NCI-H510A treated with DMSO at 0.1 percent for 48 hours (cell line): ENCODE measurements around the gene TTPAL.
A peak's percentile ranks its signal among the peaks of the same experiment; 100 is the strongest.

Experiments
- DNase-seq: peaks from one replicate; lab custom pipeline; 2025; lab: John Stamatoyannopoulos, UW

The TTPAL gene, protein sequence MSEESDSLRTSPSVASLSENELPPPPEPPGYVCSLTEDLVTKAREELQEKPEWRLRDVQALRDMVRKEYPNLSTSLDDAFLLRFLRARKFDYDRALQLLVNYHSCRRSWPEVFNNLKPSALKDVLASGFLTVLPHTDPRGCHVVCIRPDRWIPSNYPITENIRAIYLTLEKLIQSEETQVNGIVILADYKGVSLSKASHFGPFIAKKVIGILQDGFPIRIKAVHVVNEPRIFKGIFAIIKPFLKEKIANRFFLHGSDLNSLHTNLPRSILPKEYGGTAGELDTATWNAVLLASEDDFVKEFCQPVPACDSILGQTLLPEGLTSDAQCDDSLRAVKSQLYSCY

DNA sequence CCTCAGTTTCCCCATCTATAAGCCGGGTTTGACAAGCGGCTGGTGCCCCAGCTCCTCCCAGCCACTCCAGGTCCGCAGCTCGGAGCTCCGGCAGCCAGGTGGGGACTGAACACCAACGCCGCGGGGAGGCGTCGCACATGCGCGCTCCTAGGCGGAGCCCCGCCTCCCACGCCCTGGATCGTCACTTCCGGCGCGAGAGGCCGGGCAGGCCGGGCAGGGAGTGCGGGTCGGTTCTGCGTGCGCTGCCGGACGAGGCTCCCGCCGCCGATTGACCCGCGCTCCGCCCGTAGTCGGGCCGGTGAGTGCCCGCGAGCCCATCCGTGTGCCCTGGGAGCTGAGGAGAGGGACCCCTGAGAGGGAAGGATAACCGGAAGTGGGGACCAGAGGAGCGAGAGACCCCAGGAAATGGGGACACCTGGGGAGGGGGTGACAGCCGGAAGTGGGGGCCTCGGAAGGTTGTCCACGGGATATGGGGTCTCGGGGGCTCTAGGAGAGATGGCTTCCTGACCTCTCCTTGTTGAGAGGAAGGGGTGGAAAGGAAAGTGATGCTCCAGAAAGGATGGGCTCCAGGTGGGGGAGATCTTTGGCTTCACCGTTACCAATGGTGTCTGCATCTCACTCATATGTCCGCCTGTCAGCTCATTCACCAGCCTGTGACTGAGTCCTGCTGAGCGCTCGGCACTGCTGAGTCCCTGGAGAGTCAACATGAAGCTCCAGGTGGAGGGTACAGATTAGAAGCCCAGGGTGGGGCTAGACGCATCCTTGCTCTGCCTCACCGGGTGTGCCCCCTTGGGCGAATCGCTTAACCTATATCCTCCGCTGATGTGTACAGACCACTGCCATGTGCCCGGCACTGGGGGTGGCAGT, at the start of gene TTPAL:
Gene TTPAL (plus strand): TSS at position 181 of the 867 bp plus-strand sequence. CDS start 4,126 bp downstream, outside the sequence.
- DNase-seq = peak; percentile 78

- no peak for DNase-seq
Observed at GRCh38 chr20:44425923-44426322, 49.8 kb upstream of the TTPAL start.

GRCh38 chr20:44426879-44427790, 48.5 kb upstream of the TTPAL start:
- DNase-seq = no peak

- no peak for DNase-seq
Observed at GRCh38 chr20:44427804-44428173, 47.9 kb upstream of the TTPAL start.

- DNase-seq = no peak
Observed at GRCh38 chr20:44428174-44429016, 47.3 kb upstream of the TTPAL start.

GRCh38 chr20:44429017-44429339, 46.7 kb upstream of the TTPAL start:
- DNase-seq = no peak

DNA sequence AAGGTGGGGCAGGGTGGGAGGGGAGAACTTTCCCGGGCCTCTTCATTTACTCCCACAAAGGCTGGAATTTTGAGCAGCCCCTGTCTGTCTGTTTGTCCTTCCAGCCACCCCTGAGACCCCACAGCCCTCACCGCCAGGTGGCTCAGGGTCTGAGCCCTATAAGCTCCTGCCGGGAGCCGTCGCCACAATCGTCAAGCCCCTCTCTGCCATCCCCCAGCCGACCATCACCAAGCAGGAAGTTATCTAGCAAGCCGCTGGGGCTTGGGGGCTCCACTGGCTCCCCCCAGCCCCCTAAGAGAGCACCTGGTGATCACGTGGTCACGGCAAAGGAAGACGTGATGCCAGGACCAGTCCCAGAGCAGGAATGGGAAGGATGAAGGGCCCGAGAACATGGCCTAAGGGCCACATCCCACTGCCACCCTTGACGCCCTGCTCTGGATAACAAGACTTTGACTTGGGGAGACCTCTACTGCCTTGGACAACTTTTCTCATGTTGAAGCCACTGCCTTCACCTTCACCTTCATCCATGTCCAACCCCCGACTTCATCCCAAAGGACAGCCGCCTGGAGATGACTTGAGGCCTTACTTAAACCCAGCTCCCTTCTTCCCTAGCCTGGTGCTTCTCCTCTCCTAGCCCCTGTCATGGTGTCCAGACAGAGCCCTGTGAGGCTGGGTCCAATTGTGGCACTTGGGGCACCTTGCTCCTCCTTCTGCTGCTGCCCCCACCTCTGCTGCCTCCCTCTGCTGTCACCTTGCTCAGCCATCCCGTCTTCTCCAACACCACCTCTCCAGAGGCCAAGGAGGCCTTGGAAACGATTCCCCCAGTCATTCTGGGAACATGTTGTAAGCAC, 46.0 kb upstream of the TTPAL start:
- DNase-seq = no peak

GRCh38 chr20:44430270-44431065, 45.2 kb upstream of the TTPAL start:
- no peak for DNase-seq

GRCh38 chr20:44431118-44431501, 44.6 kb upstream of the TTPAL start:
- no peak for DNase-seq

DNA sequence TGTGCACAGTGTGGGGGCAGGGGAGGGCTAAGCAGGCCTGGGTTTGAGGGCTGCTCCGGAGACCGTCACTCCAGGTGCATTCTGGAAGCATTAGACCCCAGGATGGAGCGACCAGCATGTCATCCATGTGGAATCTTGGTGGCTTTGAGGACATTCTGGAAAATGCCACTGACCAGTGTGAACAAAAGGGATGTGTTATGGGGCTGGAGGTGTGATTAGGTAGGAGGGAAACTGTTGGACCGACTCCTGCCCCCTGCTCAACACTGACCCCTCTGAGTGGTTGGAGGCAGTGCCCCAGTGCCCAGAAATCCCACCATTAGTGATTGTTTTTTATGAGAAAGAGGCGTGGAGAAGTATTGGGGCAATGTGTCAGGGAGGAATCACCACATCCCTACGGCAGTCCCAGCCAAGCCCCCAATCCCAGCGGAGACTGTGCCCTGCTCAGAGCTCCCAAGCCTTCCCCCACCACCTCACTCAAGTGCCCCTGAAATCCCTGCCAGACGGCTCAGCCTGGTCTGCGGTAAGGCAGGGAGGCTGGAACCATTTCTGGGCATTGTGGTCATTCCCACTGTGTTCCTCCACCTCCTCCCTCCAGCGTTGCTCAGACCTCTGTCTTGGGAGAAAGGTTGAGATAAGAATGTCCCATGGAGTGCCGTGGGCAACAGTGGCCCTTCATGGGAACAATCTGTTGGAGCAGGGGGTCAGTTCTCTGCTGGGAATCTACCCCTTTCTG, 44.0 kb upstream of the TTPAL start:
- no peak for DNase-seq

DNA sequence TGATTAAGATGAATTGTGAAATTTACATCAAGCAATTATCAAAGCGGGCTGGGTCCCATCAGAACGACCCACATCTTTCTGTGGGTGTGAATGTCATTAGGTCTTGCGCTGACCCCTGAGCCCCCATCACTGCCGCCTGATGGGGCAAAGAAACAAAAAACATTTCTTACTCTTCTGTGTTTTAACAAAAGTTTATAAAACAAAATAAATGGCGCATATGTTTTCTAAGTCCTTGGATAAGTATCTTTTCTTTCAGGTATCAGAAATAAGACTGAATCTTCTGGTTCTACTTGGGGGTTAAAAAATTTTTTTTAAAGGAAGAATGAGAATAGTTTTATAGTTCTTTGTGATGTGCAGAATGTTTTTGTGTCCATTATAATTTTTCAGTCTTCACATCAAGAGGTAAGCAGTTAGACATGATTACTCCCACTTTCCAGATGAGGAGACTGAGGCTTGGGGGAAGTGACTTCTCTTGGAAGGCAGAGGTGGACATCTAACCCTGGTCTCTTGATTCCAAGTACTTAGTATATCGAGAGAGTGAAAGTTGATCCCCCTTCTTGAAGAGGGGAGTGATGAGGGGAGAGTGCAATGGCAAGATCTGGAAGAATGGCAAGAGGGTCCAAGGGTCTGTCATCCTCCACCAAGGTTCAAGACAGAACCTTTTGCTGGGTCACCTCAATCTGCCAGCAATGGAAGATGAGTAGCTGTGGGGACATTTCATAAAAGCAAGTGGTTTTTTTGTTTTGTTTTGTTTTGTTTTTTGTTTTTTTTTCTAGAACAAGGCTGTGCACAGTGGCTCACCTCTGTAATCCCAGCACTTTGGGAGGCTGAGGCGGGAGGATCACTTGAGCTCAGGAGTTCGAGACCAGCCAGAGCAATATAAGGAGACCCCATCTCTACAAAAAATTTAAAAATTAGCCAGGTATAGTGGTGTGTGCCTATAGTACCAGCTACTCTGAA, 42.8 kb upstream of the TTPAL start:
- no peak for DNase-seq

DNA sequence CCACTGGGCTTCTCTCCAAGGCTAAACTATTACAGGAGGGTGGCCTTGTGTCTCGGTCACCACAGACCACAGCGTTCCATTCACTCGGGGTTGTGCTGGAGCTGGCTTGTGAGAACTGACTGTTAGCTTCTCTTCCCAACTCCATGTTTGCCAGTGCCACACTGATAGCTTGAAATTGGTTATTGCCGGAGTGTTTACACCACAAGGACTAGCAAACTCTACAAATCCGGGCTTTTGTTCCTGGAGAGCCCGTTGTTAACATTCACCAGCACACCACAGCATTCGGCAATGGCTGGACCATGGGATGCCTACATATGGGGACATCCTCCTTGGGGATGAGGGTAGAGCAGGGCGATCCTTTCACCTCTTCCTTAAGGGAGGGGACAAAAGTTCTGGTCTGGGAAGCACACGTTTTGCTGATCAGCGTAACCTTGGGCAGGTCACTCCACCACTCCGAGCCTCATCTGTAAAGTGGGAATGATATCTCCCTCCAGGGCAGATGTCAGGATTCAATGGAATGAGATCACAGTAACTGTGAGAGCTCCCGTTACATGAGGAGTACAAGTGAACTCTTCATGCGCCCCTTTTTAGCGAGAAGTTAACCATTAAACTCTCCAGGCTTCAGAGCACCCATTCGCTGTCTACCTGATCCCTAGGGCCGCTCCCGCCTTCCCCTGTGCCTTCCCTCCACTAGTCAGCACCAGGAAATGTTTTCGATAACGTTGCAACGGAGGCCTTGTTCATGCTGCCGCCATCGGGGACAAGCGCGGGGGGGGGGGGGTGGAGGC, 41.7 kb upstream of the TTPAL start:
- DNase-seq = no peak

DNA sequence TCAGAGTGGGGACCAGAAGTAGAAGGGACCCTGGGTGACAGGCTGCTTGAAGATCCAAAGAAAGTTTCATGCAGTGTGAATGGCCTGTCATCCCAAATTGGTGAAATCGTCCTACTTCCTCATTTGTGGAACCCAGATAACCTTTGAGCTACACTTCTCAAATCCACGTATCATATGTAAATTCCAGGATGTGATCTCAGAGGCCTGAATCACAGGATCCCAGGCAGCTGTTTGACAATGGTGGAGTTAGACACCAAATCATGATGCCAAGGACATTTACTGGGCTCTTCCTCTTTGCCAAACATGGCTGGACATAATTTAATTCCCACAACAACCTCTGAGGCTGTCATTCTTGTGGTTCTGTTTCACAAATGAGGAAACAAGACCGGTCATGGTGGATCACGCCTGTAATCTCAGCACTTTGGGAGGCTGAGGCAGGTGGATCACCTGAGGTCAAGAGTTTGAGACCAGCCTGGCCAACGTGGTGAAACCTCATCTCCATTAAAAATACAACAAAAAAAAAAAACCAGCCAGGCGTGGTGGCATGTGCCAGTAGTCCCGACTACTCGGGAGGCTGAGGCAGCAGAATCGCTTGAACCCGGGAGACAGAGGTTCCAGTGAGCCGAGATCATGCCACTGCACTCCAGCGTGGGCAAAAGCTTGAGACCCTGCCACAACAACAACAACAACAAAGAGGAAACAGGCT, 39.9 kb upstream of the TTPAL start:
- DNase-seq = no peak

- DNase-seq = no peak
Observed at GRCh38 chr20:44436393-44436792, 39.3 kb upstream of the TTPAL start.

DNA sequence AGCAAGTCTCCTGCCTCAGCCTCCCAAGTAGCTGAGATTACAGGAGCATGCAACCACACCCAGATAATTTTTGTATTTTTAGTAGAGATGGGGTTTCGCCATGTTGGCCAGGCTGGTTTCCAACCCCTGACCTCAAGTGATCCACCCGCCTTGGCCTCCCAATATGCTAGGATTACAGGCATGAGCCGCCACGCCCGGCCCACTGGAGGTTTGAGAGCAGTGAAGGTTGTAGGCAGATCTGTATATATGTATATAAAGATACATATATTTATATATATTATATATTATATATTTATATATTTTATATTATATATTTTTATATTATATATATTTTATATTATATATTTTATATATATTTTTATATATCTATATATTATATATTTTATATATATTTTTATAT, 38.2 kb upstream of the TTPAL start:
- DNase-seq = no peak

- no peak for DNase-seq
Observed at GRCh38 chr20:44438782-44439181, 36.9 kb upstream of the TTPAL start.
